Gastroesophageal sphincter (tissue), 4 donors: Measurements from ENCODE around the gene EIF5AL1. TPM values are rescaled to one million over a fixed set of nuclear protein-coding genes. Genes with fewer than 3 reads are reported as not detected.

Experiments used
- ATAC-seq: fragments of 150-250 bp; one replicate; pipeline ENCODE4 v1.9.1; 2016; ENCODE audit warnings: mild to moderate bottlenecking, moderate library complexity
- H3K27ac ChIP-seq, 4 donors: fragments of 200-600 bp; sonication (generic) in 3 of 4; 1 replicate in 3 of 4; 2 replicates in 1 of 4; pipeline ENCODE4 v1.5.1; 2016 to 2019
- H3K27me3 ChIP-seq: fragments of 200-600 bp; sonication (generic); one replicate; pipeline ENCODE4 v1.5.1; 2019
- H3K36me3 ChIP-seq, 2 donors: fragments of 200-600 bp; sonication (generic); one replicate each; pipeline ENCODE4 v1.5.1; 2019; ENCODE audit warnings: control low read depth in 1 of 2
- H3K4me1 ChIP-seq, 3 donors: fragments of 200-600 bp; sonication (generic); 1 replicate in 2 of 3; 2 replicates in 1 of 3; pipeline ENCODE4 v1.5.1; 2016 to 2019; ENCODE audit warnings: control low read depth in 2 of 3
- H3K4me3 ChIP-seq, 2 donors: fragments of 200-600 bp; sonication (generic); one replicate each; pipeline ENCODE4 v1.5.1; 2019; ENCODE audit warnings: mild to moderate bottlenecking in 1 of 2, moderate library complexity in 1 of 2
- H3K9me3 ChIP-seq, 3 donors: fragments of 200-600 bp; sonication (generic); one replicate each; pipeline ENCODE4 v1.5.1; 2017 to 2019; ENCODE audit warnings: control low read depth in 2 of 3
- EP300 ChIP-seq: sonication (generic); formaldehyde crosslinking; IDR thresholded peaks from one replicate; pipeline ENCODE4 v1.6.1; 2017; ENCODE audit warnings: antibody characterized with exemption, mild to moderate bottlenecking
- POLR2A ChIP-seq, 2 donors: fragments of 450-650 bp; IDR thresholded peaks; one replicate each; pipeline ENCODE4 v1.6.1; 2017; ENCODE audit warnings: antibody characterized with exemption in 2 of 2, mild to moderate bottlenecking in 2 of 2, moderate library complexity in 1 of 2
- POLR2AphosphoS5 ChIP-seq: sonication (generic); formaldehyde crosslinking; IDR thresholded peaks from one replicate; pipeline ENCODE4 v1.6.1; 2017; ENCODE audit warnings: antibody characterized with exemption
- WGBS, 2 donors: methylation state at CpG; one replicate each; pipeline ENCODE4 v1.1.5; 2018; ENCODE audit warnings: low coverage in 1 of 2; 5-methylcytosine and 5-hydroxymethylcytosine counted together
- total RNA-seq, 4 donors: library from RNA; depleted of rRNA; stranded (reverse); fragments of >200 nt; gene quantifications; one replicate each; pipeline ENCODE4 v1.1.0, GENCODE V29; 2016
- TF ChIP-seq, protein P1 (sequence below), 4 experiments: fragments of 200-600 bp in 2 of 4; fragments of 450-650 bp in 2 of 4; sonication (generic) in 1 of 4; IDR thresholded peaks; one replicate each; pipeline ENCODE4 v1.5.1; 2017 to 2019; ENCODE audit warnings: antibody characterized with exemption in 4 of 4, mild to moderate bottlenecking in 2 of 4, moderate library complexity in 2 of 4

The EIF5AL1 gene
- total RNA-seq, 4 donors from 2014 or later, result 0.16 to 0.35 (median 0.23) TPM

DNA sequence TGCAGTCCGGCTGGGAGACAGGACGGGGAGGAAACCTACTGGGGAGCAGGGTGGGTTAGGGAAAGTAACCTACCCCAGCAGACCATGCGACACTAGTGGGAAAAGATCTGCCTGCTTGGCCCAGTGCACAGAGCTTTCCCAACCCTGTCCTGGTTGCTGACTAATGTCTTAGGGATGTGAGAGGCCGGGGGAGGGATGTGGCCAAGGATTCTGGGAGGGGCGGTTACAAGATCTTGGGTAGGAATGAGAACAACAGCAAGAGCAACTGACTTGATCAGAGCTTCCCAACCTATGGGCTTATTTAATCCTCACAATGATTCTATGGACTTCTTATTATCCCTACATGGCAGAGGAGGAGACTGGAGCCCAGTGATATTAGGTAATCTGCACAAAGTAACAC is 24.0 kb upstream of the EIF5AL1 start:
- peak; percentile 87 for ATAC-seq
- Histone ChIP-seq H3K9me3 (no peaks in the 10 kb centered on the region), H3K4me3 (no peak overlapping the region), H3K4me1 (peaks cover 0 to 33% (median 9%) of the 10 kb centered on the region in 3 donors), H3K27ac (peak overlapping the region; percentile 35 to 76 (median 74)), H3K36me3 (no peaks in the 10 kb centered on the region), H3K27me3 (no peaks in the 10 kb centered on the region)
- whole genome bisulfite sequencing, 2 donors, result 34 to 61% methylated on average over 2 to 5 of the region's 5 CpGs
- no peak for TF ChIP-seq EP300
- peak; percentile 69 for TF ChIP-seq POLR2AphosphoS5

DNA sequence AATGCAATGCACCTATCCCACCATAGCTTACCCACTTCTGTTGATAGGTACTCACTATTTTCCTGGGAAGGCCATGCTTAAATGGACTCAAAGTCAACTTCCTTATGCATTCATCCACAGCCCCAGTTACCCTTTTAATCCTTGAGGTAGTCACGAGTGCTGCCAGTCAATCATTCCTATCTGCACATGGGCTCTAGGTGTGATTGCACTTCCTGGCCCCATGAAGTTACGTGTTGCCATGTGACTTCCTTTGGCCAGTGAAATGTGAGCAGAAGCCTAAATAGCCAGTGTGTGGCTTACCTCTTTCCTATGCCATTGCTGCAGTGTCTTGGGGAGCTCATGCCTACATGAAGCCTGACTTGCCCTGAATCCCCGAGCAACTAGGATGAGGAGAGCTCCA is 23.5 kb upstream of the EIF5AL1 start:
- ATAC-seq, result no peak
- TF ChIP-seq POLR2AphosphoS5 (no peak), POLR2A (IDR thresholded peaks at IDR 0.05) (no peak), EP300 (no peak)
- TF ChIP-seq, protein P1, sequence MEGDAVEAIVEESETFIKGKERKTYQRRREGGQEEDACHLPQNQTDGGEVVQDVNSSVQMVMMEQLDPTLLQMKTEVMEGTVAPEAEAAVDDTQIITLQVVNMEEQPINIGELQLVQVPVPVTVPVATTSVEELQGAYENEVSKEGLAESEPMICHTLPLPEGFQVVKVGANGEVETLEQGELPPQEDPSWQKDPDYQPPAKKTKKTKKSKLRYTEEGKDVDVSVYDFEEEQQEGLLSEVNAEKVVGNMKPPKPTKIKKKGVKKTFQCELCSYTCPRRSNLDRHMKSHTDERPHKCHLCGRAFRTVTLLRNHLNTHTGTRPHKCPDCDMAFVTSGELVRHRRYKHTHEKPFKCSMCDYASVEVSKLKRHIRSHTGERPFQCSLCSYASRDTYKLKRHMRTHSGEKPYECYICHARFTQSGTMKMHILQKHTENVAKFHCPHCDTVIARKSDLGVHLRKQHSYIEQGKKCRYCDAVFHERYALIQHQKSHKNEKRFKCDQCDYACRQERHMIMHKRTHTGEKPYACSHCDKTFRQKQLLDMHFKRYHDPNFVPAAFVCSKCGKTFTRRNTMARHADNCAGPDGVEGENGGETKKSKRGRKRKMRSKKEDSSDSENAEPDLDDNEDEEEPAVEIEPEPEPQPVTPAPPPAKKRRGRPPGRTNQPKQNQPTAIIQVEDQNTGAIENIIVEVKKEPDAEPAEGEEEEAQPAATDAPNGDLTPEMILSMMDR (IDR thresholded peaks at IDR 0.05), result no peak
- no peaks in the 10 kb centered on the region for H3K36me3 ChIP-seq
- H3K4me3 ChIP-seq, result no peak overlapping the region
- no peaks in the 10 kb centered on the region for H3K9me3 ChIP-seq
- peak overlapping the region in 3 of 4 donors; percentile 61 to 76 (median 71) for H3K27ac ChIP-seq
- peaks cover 0 to 33% (median 9%) of the 10 kb centered on the region in 3 donors for H3K4me1 ChIP-seq
- whole genome bisulfite sequencing, 2 donors, result 80 to 86% methylated on average over 1 to 2 of the region's 3 CpGs
- no peaks in the 10 kb centered on the region for H3K27me3 ChIP-seq

DNA sequence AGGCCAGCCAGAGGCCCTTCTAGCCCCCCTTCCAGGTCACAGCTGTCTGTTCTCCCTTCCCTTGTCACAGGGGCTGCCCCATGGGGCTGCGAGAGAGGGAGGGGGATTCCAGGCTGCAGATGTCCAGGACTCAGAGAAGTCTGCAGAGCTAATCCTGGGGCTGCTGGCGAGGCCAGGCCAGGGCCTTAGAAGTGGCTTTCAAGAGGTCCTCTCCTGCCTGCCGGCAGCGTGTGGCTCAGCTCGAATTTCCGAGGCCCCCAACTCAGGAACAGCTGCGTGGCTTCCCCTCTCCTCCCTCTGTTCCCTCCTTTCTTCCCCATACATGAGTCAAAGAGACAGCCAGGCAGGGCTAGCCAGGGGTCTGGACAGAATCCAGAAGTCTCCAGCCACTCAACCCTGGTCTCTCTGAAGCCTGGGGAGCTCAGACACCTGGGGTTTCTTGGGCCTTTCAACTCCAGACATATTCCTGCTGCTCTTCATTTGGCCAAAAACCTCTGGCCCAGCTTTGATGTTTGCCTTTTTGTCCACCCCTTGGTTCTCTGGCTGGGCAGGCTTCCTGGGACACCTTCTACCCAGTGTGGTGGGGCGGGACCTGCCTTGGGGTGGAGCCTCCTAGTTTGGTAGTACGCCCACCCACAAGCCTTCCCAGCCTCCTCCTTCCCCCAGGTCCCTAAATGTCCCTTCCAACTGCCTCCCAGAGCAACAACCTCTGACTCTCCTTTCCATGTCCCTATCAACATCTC is 21.8 kb upstream of the EIF5AL1 start:
- peak; percentile 56 for ATAC-seq
- H3K9me3 ChIP-seq, result no peaks in the 10 kb centered on the region
- H3K4me1 ChIP-seq, result peaks cover 0 to 33% (median 9%) of the 10 kb centered on the region in 3 donors
- no peaks in the 10 kb centered on the region for H3K36me3 ChIP-seq
- no peaks in the 10 kb centered on the region for H3K27me3 ChIP-seq
- 83 to 93% methylated on average over 2 to 4 of the region's 9 CpGs for WGBS, 2 donors
- H3K27ac ChIP-seq, result peak overlapping the region in 3 of 4 donors; percentile 20 to 71 (median 57)
- H3K4me3 ChIP-seq, result no peak overlapping the region
- TF ChIP-seq, protein P1 (IDR thresholded peaks at IDR 0.05), result no peak
- TF ChIP-seq EP300 (no peak), POLR2AphosphoS5 (no peak), POLR2A (IDR thresholded peaks at IDR 0.05) (no peak)

DNA sequence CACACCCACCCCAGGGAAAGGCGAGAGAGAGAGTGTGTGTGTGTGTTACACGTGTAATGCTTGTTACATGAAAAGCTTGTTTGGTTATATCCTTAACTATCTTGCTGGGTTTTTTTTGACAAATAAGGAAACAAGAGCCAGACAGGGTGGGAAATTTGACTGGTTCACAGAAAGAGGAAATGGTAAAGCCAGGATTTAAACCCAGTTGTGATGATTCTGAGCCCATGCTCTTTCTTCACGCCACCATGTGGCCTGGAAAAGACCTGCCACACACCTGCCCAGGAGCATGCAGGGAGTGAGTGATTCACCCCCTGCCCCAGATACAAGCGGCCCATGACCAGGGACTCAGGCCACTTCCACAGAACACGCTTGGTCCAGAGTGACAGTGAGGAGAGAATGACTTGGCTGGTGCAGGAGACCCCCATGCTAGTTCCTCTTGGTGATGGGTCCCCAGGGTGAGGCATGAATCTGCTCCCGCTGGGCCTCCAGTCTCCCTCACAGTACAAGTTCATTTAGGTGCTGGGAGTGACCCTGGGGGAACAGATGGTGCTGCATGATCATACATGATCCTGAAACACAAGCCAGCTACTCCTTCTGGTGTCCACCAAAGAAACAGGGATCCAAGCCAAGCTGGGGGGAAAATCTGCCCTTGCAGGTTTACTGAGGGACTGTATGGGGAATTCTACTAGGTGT is 21.0 kb upstream of the EIF5AL1 start:
- H3K27me3 ChIP-seq, result no peaks in the 10 kb centered on the region
- 50 to 77% methylated on average over 1 to 3 of the region's 6 CpGs for WGBS, 2 donors
- H3K36me3 ChIP-seq, result no peaks in the 10 kb centered on the region
- H3K9me3 ChIP-seq, result no peaks in the 10 kb centered on the region
- TF ChIP-seq, protein P1 (IDR thresholded peaks at IDR 0.05), result no peak
- TF ChIP-seq EP300, result no peak
- TF ChIP-seq POLR2A (IDR thresholded peaks at IDR 0.05), result no peak
- TF ChIP-seq POLR2AphosphoS5, result no peak
- no peak overlapping the region for H3K4me3 ChIP-seq
- H3K4me1 ChIP-seq, result peaks cover 0 to 33% (median 9%) of the 10 kb centered on the region in 3 donors
- peak overlapping the region in 2 of 4 donors; percentile 57 to 71 for H3K27ac ChIP-seq
- ATAC-seq, result no peak

DNA sequence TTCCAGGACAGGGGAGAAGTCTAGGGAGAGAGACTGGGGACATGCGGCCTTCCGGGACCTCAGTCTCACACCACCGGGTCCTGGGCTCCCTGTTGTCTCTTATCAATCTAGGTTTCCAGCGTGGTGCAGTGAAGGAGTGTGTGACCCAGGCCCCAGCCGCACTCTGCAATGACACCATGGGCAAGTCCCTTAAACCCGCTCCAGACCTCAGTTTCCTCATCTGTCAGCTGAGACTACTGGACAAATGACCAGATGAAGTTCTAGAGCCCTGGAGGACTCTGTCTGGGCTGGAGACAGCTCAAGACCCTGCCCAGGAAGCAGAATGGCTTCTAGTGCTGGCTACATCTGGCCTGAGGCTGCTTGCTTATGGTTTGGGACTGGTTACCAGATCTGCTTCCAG is 20.1 kb upstream of the EIF5AL1 start:
- Histone ChIP-seq H3K4me3 (no peak overlapping the region), H3K27me3 (peaks cover 4% of the 10 kb centered on the region), H3K4me1 (peaks cover 0 to 30% (median 9%) of the 10 kb centered on the region in 3 donors), H3K9me3 (no peaks in the 10 kb centered on the region), H3K36me3 (no peaks in the 10 kb centered on the region), H3K27ac (no peak overlapping the region)
- 96 to 100% methylated on average over 2 to 4 of the region's 6 CpGs for WGBS, 2 donors
- TF ChIP-seq EP300, result no peak
- no peak for TF ChIP-seq POLR2AphosphoS5
- ATAC-seq, result no peak
